ENCODE results near the gene PCDHB5.
"Not testable (repeated sequence)": the region's sequence is repeated elsewhere in the genome, so short reads cannot be mapped to it uniquely, and the experiment has no call there.

DNA sequence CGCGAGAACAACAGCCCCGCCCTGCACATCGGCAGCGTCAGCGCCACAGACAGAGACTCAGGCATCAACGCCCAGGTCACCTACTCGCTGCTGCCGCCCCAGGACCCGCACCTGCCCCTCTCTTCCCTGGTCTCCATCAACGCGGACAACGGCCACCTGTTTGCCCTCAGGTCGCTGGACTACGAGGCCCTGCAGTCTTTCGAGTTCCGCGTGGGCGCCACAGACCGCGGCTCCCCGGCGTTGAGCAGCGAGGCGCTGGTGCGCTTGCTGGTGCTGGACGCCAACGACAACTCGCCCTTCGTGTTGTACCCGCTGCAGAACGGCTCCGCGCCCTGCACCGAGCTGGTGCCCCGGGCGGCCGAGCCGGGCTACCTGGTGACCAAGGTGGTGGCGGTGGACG lies 16.6 kb downstream of the PCDHB5 start:
- TF ChIP-seq, protein P1, sequence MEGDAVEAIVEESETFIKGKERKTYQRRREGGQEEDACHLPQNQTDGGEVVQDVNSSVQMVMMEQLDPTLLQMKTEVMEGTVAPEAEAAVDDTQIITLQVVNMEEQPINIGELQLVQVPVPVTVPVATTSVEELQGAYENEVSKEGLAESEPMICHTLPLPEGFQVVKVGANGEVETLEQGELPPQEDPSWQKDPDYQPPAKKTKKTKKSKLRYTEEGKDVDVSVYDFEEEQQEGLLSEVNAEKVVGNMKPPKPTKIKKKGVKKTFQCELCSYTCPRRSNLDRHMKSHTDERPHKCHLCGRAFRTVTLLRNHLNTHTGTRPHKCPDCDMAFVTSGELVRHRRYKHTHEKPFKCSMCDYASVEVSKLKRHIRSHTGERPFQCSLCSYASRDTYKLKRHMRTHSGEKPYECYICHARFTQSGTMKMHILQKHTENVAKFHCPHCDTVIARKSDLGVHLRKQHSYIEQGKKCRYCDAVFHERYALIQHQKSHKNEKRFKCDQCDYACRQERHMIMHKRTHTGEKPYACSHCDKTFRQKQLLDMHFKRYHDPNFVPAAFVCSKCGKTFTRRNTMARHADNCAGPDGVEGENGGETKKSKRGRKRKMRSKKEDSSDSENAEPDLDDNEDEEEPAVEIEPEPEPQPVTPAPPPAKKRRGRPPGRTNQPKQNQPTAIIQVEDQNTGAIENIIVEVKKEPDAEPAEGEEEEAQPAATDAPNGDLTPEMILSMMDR (IDR thresholded peaks at IDR 0.05) = not testable (repeated sequence)
- TF ChIP-seq POLR2A, POLR2AphosphoS5 (IDR thresholded peaks at IDR 0.05): not testable (repeated sequence)

All from breast epithelium (tissue), 3 donors.